Ovary (tissue), 3 donors: ENCODE results near the gene CNGA1.

Experiments
- CTCF ChIP-seq, 3 donors: fragments of 450-650 bp in 2 of 3; fragments of 200-600 bp in 1 of 3; IDR thresholded peaks; one replicate each; pipeline versions ENCODE4 v1.5.1 to v1.8.0; 2016 to 2022; ENCODE audit warnings: antibody characterized with exemption in 3 of 3, mild to moderate bottlenecking in 1 of 3
- EP300 ChIP-seq: sonication (generic); formaldehyde crosslinking; IDR thresholded peaks from one replicate; pipeline ENCODE4 v1.6.1; 2017; ENCODE audit warnings: antibody characterized with exemption
- POLR2A ChIP-seq: fragments of 450-650 bp; IDR thresholded peaks from one replicate; pipeline ENCODE4 v1.6.1; 2017; ENCODE audit warnings: antibody characterized with exemption, mild to moderate bottlenecking, moderate library complexity
- donor health status: DM: no; HTN: no; CAD: no.

GRCh38 chr4:48027653-48028052 is 11.2 kb upstream of the CNGA1 start:
- no peak for TF ChIP-seq CTCF (IDR thresholded peaks at IDR 0.05)
- no peak for TF ChIP-seq POLR2A
- TF ChIP-seq EP300, result no peak
